Mesenchymal stem cell (in vitro differentiated cells and primary cell): ENCODE results near the gene IL11RA.

Source experiments
- DNase-seq: peaks from one replicate; pipeline ENCODE4 v3.0.0-alpha.2; 2013
- H2AFZ ChIP-seq: one replicate; pipeline ENCODE4 v1.6.1; 2013; ENCODE audit warnings: low read depth, mild to moderate bottlenecking, control low read depth, inconsistent platforms, low read length, moderate library complexity
- H2AK5ac ChIP-seq: 2 replicates; pipeline ENCODE4 v1.6.1; 2013; ENCODE audit warnings: low read length, moderate library complexity, mild to moderate bottlenecking, inconsistent platforms; ENCODE audit not compliant: severe bottlenecking
- H2BK120ac ChIP-seq: one replicate; pipeline ENCODE4 v1.6.1; 2013; ENCODE audit warnings: low read depth, mild to moderate bottlenecking, inconsistent platforms, low read length, moderate library complexity
- H2BK12ac ChIP-seq, 2 experiments: one replicate each; pipeline ENCODE4 v1.6.1; 2013; ENCODE audit warnings: inconsistent platforms in 2 of 2, low read length in 2 of 2, mild to moderate bottlenecking in 2 of 2, moderate library complexity in 2 of 2, control low read depth in 1 of 2
- H2BK15ac ChIP-seq: one replicate; pipeline ENCODE4 v1.6.1; 2013; ENCODE audit warnings: mild to moderate bottlenecking, low read depth, inconsistent platforms; ENCODE audit not compliant: poor library complexity, severe bottlenecking
- H2BK5ac ChIP-seq: 2 replicates; pipeline ENCODE4 v1.6.1; 2013; ENCODE audit warnings: low read depth, mild to moderate bottlenecking, low read length, control low read depth, inconsistent platforms; ENCODE audit not compliant: poor library complexity, severe bottlenecking
- H3K14ac ChIP-seq, 2 experiments: one replicate each; pipeline ENCODE4 v1.6.1; 2013; ENCODE audit warnings: inconsistent platforms in 2 of 2, low read length in 2 of 2, control low read depth in 1 of 2, mild to moderate bottlenecking in 1 of 2, moderate library complexity in 1 of 2
- H3K18ac ChIP-seq, 2 experiments: one replicate each; pipeline ENCODE4 v1.6.1; 2013; ENCODE audit warnings: inconsistent platforms in 2 of 2, low read length in 2 of 2, control low read depth in 1 of 2, low read depth in 1 of 2, mild to moderate bottlenecking in 1 of 2
- H3K23ac ChIP-seq, 2 experiments: one replicate each; pipeline ENCODE4 v1.6.1; 2013; ENCODE audit warnings: inconsistent platforms in 2 of 2, low read length in 2 of 2, mild to moderate bottlenecking in 2 of 2, moderate library complexity in 2 of 2, control low read depth in 1 of 2
- H3K27ac ChIP-seq: 2 replicates; pipeline ENCODE4 v1.5.1; 2013; ENCODE audit warnings: mild to moderate bottlenecking, moderate library complexity, low read length, control low read depth, inconsistent platforms; ENCODE audit not compliant: poor library complexity, severe bottlenecking
- H3K27me3 ChIP-seq, 2 experiments: 2 replicates each; pipeline versions ENCODE4 v1.6.1 to v1.7.0; 2013; ENCODE audit warnings: low read length in 2 of 2, mild to moderate bottlenecking in 2 of 2, moderate library complexity in 2 of 2, control low read depth in 1 of 2, inconsistent platforms in 1 of 2; ENCODE audit not compliant: control insufficient read depth in 1 of 2, insufficient read depth in 1 of 2
- H3K36me3 ChIP-seq, 2 experiments: 2 replicates each; pipeline versions ENCODE4 v1.6.1 to v1.7.0; 2013; ENCODE audit warnings: low read length in 2 of 2, control low read depth in 1 of 2, inconsistent platforms in 1 of 2, low read depth in 1 of 2, mild to moderate bottlenecking in 1 of 2; ENCODE audit not compliant: insufficient read depth in 2 of 2, control insufficient read depth in 1 of 2
- H3K4ac ChIP-seq, 2 experiments: one replicate each; pipeline ENCODE4 v1.6.1; 2013; ENCODE audit warnings: inconsistent platforms in 2 of 2, low read length in 2 of 2, mild to moderate bottlenecking in 2 of 2, moderate library complexity in 2 of 2, control low read depth in 1 of 2, low read depth in 1 of 2
- H3K4me1 ChIP-seq: 2 replicates; pipeline ENCODE4 v1.6.1; 2013; ENCODE audit warnings: low read depth, low read length, control low read depth; ENCODE audit not compliant: control insufficient read depth, insufficient read depth
- H3K4me2 ChIP-seq: 2 replicates; pipeline ENCODE4 v1.6.1; 2013; ENCODE audit warnings: low read length, mild to moderate bottlenecking, inconsistent platforms; ENCODE audit not compliant: poor library complexity, severe bottlenecking
- H3K4me3 ChIP-seq, 2 experiments: 2 replicates each; pipeline versions ENCODE4 v1.5.1 to v1.7.0; 2013; ENCODE audit warnings: low read length in 2 of 2, mild to moderate bottlenecking in 2 of 2, control low read depth in 1 of 2, low read depth in 1 of 2; ENCODE audit not compliant: insufficient read depth in 1 of 2
- H3K79me1 ChIP-seq: replicated peaks from 2 replicates; pipeline ENCODE4 v1.6.1; 2013; ENCODE audit warnings: mild to moderate bottlenecking, control low read depth, low read length, inconsistent platforms; ENCODE audit not compliant: poor library complexity, severe bottlenecking
- H3K9ac ChIP-seq: 2 replicates; pipeline ENCODE4 v1.7.0; 2013; ENCODE audit warnings: mild to moderate bottlenecking, low read length, moderate library complexity
- H3K9me3 ChIP-seq: 2 replicates; pipeline ENCODE4 v1.7.0; 2013; ENCODE audit warnings: mild to moderate bottlenecking, low read length; ENCODE audit not compliant: control insufficient read depth
- H4K8ac ChIP-seq: one replicate; pipeline ENCODE4 v1.6.1; 2013; ENCODE audit warnings: inconsistent platforms, mild to moderate bottlenecking, low read length, moderate library complexity
- H4K91ac ChIP-seq: one replicate; pipeline ENCODE4 v1.6.1; 2013; ENCODE audit warnings: mild to moderate bottlenecking, low read length, inconsistent platforms
- WGBS: methylation state at CpG from one replicate; pipeline ENCODE4 v1.1.7; 2013; ENCODE audit warnings: mixed read lengths; 5-methylcytosine and 5-hydroxymethylcytosine counted together

Gene IL11RA

DNA sequence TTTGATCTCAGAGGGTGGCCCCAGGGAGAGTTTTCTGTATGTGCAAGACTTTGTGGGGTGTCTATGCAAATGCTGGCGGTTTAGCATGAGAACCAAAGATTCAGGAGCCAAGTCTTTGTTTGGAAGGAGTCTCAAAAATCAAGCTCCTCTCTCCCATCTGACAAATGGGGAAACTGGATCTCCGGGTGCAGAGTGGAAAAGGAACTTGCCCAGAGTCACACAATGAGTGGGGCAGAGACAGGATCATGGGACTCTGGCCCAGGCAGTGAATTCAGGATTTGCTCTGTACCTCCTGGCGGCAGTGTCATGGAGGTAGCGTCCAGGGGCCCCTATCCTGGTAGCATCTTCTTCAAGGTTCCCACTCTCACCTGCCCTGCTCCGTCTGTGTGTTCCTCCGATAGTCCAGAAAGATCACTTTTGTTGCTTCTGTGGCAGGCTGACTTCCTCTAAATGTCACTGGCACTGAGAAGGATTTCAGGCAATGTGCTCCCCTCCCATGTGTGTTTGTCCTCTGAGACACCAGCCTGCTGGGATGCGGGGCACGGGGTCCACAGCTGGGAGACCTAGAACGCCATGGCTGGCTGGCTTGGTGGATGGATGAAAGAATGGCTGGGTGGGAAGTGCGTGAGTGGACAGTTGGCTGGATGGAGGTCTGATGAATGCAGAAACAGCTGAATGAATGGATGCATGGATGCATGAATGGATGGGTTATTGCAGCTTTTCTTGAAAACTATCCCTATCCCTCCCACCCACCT, 35.5 kb downstream of the IL11RA start:
- 89% methylated on average over 9 of the region's 10 CpGs for WGBS
- no peak overlapping the region for H2AFZ ChIP-seq

DNA sequence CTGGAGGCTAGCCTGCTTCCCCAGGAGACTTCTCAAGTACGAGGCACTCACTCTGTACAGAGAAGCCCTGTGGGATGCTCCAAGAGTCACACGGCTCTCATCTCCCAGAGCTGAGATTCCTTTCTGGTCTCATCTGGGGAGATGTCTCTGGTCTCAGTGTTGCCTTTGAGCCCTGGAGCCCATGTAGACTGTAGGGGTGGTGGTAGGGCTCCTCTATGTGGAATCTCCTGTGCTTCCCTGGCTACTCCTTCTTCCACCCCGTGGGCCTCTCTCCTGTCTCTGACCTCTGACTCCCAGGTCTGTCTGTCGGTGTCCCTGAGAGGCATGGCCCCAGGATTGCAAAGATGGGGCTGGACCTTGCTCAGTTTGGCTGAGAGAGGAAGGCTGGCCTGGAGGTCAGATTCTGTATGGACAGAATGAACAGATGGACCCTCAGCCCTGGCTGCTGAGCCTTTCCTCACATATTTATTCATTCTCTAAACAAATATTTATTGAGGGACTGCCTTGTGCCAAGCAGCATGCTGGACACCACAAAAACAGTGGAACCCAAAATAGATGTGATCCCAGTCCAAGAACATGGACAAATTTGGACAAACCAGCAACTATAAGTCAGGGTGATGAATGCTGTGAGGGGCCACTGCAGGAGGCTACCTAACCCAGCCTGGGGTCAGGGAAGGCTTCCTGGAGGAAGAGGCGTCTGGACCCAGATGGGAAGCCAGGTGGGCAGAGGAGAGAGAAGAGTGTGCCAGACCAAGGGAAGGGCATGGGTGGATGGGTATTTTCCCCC, 36.5 kb downstream of the IL11RA start:
- H2BK5ac ChIP-seq, result no peak overlapping the region
- WGBS, result 73% methylated on average over 5 of the region's 5 CpGs
- H2BK15ac ChIP-seq, result no peak overlapping the region

More for the DNA sequence above, 35.5 kb downstream of the IL11RA start:
- Histone ChIP-seq H3K23ac (no peak overlapping the region), H3K4me3 (no peak overlapping the region), H2BK12ac (no peak overlapping the region), H2BK120ac (no peak overlapping the region), H2AK5ac (no peak overlapping the region), H3K9me3 (no peaks in the 10 kb centered on the region), H3K18ac (no peak overlapping the region), H2BK5ac (no peak overlapping the region), H3K79me1 (no peaks in the 10 kb centered on the region), H3K27ac (no peak overlapping the region), H3K36me3 (no peaks in the 10 kb centered on the region), H3K14ac (no peak overlapping the region), H2BK15ac (no peak overlapping the region), H3K4ac (no peak overlapping the region), H3K27me3 (peaks cover 0 to 6% of the 10 kb centered on the region in 2 experiments), H3K4me2 (no peak overlapping the region), H4K91ac (no peak overlapping the region), H4K8ac (no peak overlapping the region), H3K9ac (no peak overlapping the region), H3K4me1 (no peaks in the 10 kb centered on the region)
- DNase-seq, result no peak

DNA sequence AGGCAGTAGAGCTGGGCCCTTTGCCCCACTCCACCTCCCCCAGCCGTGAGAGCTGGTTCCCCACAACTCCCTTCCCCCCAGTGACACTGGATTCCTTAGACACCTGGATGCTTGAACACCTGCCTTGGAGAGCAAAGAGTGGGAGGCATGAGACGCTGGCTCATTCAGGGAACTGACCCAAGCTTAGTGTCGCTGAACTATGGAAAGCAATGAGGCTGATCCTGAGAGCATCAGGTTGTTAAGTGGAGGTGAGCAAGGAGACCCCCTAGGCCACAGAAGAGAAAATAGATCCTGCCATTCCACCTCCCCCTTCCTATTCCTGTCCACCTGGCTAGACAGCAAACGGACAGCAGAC, 37.1 kb downstream of the IL11RA start:
- H3K27me3 ChIP-seq, result peaks cover 0 to 7% of the 10 kb centered on the region in 2 experiments
- no peak overlapping the region for H3K18ac ChIP-seq
- no peak overlapping the region for H3K9ac ChIP-seq
- no peaks in the 10 kb centered on the region for H3K79me1 ChIP-seq
- H3K4me2 ChIP-seq, result no peak overlapping the region
- H3K4me3 ChIP-seq, result no peak overlapping the region
- no peak overlapping the region for H2BK120ac ChIP-seq
- H2AFZ ChIP-seq, result no peak overlapping the region
- H2BK15ac ChIP-seq, result no peak overlapping the region
- no peak overlapping the region for H3K27ac ChIP-seq
- no peak overlapping the region for H3K14ac ChIP-seq
- DNase-seq, result no peak
- 82% methylated on average over 2 of the region's 4 CpGs for WGBS
- H2AK5ac ChIP-seq, result no peak overlapping the region
- no peaks in the 10 kb centered on the region for H3K36me3 ChIP-seq
- no peak overlapping the region for H4K8ac ChIP-seq
- H3K9me3 ChIP-seq, result no peaks in the 10 kb centered on the region
- H2BK5ac ChIP-seq, result no peak overlapping the region
- no peak overlapping the region for H3K4ac ChIP-seq
- H2BK12ac ChIP-seq, result no peak overlapping the region
- no peaks in the 10 kb centered on the region for H3K4me1 ChIP-seq
- no peak overlapping the region for H3K23ac ChIP-seq
- H4K91ac ChIP-seq, result no peak overlapping the region

More for the DNA sequence above, 36.5 kb downstream of the IL11RA start:
- Histone ChIP-seq H3K4me2 (no peak overlapping the region), H3K27ac (no peak overlapping the region), H2AFZ (no peak overlapping the region), H3K36me3 (no peaks in the 10 kb centered on the region), H3K9me3 (no peaks in the 10 kb centered on the region), H3K4ac (no peak overlapping the region), H2AK5ac (no peak overlapping the region), H4K8ac (no peak overlapping the region), H3K4me1 (no peaks in the 10 kb centered on the region), H2BK12ac (no peak overlapping the region), H3K4me3 (no peak overlapping the region), H3K18ac (no peak overlapping the region), H3K14ac (no peak overlapping the region), H2BK120ac (no peak overlapping the region), H3K23ac (no peak overlapping the region), H3K79me1 (no peaks in the 10 kb centered on the region), H4K91ac (no peak overlapping the region), H3K9ac (no peak overlapping the region), H3K27me3 (peaks cover 0 to 7% of the 10 kb centered on the region in 2 experiments)
- DNase-seq, result no peak

DNA sequence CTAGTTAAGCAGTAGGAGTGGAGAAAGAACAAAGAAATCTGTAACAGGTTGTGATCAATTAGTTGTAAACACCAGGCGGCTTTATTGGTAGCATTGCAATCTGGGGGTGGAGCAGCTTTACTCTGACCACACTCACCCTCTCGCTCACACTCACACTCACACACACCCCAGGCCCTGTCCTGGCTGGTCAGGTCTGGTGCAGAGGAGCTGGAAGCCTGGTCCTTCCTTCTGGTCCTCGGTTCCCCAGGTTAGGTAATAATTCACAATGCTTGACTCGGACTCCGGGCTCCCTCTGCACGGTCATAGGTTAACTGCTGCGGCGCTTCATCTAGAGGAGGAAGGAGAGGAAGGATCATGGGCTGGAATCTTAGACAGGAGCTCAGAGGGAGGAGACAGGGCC, 37.5 kb downstream of the IL11RA start:
- H3K4me3 ChIP-seq, result no peak overlapping the region

More for the DNA sequence above, 37.5 kb downstream of the IL11RA start:
- H3K18ac ChIP-seq, result no peak overlapping the region
- H3K23ac ChIP-seq, result no peak overlapping the region
- 88% methylated on average over 8 of the region's 8 CpGs for WGBS
- H3K4me2 ChIP-seq, result no peak overlapping the region
- H3K4me1 ChIP-seq, result no peaks in the 10 kb centered on the region
- no peak overlapping the region for H3K27ac ChIP-seq
- no peak overlapping the region for H2AK5ac ChIP-seq
- no peak for DNase-seq
- H3K36me3 ChIP-seq, result no peaks in the 10 kb centered on the region
- no peaks in the 10 kb centered on the region for H3K79me1 ChIP-seq
- H3K9ac ChIP-seq, result no peak overlapping the region
- no peak overlapping the region for H2BK5ac ChIP-seq
- H4K91ac ChIP-seq, result peak overlapping the region; percentile 25
- no peak overlapping the region for H3K4ac ChIP-seq
- no peaks in the 10 kb centered on the region for H3K9me3 ChIP-seq
- no peak overlapping the region for H2BK15ac ChIP-seq
- H2AFZ ChIP-seq, result no peak overlapping the region
- no peak overlapping the region for H3K14ac ChIP-seq
- no peak overlapping the region for H2BK120ac ChIP-seq
- peaks cover 0 to 7% of the 10 kb centered on the region in 2 experiments for H3K27me3 ChIP-seq
- no peak overlapping the region for H4K8ac ChIP-seq
- H2BK12ac ChIP-seq, result no peak overlapping the region
